ENCODE data around the gene MSI2. TPM values are rescaled to one million over a fixed set of nuclear protein-coding genes. Genes with fewer than 3 reads are reported as not detected.

The MSI2 gene
- total RNA-seq, 2 experiments from 2014 or later: 59.6 to 61.7 TPM

DNA sequence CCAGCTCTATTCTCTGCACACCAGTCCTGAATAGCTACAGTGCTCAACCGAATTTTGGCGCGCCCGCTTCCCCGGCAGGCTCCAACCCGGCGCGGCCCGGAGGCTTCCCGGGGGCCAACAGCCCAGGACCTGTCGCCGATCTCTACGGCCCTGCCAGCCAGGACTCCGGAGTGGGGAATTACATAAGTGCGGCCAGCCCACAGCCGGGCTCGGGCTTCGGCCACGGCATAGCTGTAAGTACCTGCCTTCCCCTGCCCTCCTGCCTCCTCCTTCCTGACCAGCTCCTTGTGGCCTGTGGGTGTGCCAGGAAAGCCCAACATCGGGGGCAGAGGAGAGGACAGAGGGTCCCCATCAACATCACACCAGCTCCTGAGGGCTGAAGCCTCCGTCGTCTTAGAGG lies 418.6 kb downstream of the MSI2 start:
- TF ChIP-seq, protein P1, sequence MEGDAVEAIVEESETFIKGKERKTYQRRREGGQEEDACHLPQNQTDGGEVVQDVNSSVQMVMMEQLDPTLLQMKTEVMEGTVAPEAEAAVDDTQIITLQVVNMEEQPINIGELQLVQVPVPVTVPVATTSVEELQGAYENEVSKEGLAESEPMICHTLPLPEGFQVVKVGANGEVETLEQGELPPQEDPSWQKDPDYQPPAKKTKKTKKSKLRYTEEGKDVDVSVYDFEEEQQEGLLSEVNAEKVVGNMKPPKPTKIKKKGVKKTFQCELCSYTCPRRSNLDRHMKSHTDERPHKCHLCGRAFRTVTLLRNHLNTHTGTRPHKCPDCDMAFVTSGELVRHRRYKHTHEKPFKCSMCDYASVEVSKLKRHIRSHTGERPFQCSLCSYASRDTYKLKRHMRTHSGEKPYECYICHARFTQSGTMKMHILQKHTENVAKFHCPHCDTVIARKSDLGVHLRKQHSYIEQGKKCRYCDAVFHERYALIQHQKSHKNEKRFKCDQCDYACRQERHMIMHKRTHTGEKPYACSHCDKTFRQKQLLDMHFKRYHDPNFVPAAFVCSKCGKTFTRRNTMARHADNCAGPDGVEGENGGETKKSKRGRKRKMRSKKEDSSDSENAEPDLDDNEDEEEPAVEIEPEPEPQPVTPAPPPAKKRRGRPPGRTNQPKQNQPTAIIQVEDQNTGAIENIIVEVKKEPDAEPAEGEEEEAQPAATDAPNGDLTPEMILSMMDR (IDR thresholded peaks at IDR 0.05): no peak
- Mint-ChIP-seq H3K27me3 (no peaks in the 10 kb centered on the region), H3K9me3 (no peaks in the 10 kb centered on the region), H3K27ac (no peak overlapping the region), H3K4me3 (no peak overlapping the region), H3K4me1 (ENCODE audit: low read depth) (peaks cover 34% of the 10 kb centered on the region), H3K36me3 (ENCODE audit: low read depth) (peaks cover 2% of the 10 kb centered on the region)
- intact Hi-C loops (cut with micrococcal nuclease): loop anchor here (5.0 to 10.0 kb wide), 2 partner anchors 73 to 430 kb away; no protein-coding TSS in a partner anchor
- ChIA-PET CTCF (interaction anchor here (1.0 to 1.6 kb wide), 5 partner anchors 14 to 78 kb away, joined by 3 to 5 read pairs (median 3); no protein-coding TSS in a partner anchor), POLR2A (interaction anchor here (1.5 kb wide), 1 partner anchor 12 kb away, joined by 4 read pairs; no protein-coding TSS in a partner anchor)
- ATAC-seq (no peak), DNase-seq (no peak)

DNA sequence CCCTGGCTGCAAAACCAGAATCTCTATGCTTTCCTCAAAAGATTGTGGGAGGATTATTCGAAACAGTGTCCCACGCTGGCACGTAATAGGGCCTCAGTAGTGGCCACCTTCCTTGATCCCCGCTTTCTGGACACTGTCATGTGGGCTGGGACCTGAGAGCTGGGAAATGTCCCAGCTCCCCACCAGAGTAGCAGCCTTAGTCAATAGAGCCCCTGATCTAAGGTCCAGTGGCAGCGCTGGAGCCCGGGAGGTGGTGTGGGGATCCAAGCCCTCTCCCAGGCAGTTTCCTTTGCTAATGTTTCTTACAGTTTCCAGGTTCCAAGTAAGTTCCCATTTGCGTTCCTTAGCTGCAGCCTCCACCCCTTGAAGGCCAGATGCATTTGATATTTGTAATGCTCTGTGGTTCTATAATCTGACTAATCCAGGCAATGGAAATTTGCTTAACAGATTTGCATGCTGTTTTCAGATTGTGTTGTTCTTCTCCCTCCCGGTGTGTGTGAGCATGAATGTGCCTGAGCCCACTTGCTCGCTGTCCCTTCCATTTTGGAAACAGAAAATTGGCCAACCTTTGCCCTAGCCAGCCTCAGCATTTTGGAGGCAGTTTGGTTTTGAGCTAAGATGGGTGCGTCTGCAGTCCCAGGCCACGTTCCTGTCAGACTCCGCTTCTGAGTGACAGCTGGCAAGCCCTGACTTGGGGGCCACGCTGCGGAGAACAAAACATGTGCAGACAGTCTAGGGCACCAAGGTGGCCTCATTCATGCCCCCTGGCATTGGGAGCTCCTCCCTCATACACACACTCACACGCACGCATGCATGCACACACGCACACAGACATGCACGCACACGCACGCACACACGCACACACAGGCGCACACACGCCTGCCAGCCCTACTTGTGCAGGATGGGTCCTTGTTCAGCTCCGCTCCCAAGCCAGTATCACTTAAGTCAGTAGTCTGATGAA lies 419.4 kb downstream of the MSI2 start:
- intact Hi-C loops (cut with micrococcal nuclease): loop anchor here (10.0 kb wide), 1 partner anchor 431 kb away; no protein-coding TSS in a partner anchor
- ChIA-PET POLR2A (interaction anchor here (0.8 to 1.5 kb wide), 2 partner anchors 11 to 21 kb away, joined by 3 to 4 read pairs; no protein-coding TSS in a partner anchor), CTCF (interaction anchor here (1.0 to 2.3 kb wide), 3 partner anchors 77 to 107 kb away, joined by 3 to 5 read pairs (median 3); no protein-coding TSS in a partner anchor)
- TF ChIP-seq, protein P1 (IDR thresholded peaks at IDR 0.05): no peak
- Mint-ChIP-seq H3K36me3 (ENCODE audit: low read depth) (peaks cover 2% of the 10 kb centered on the region), H3K27ac (no peak overlapping the region), H3K4me3 (no peak overlapping the region), H3K4me1 (ENCODE audit: low read depth) (peaks cover 28% of the 10 kb centered on the region), H3K9me3 (no peaks in the 10 kb centered on the region), H3K27me3 (no peaks in the 10 kb centered on the region)
- no peak for ATAC-seq
- no peak for DNase-seq

DNA sequence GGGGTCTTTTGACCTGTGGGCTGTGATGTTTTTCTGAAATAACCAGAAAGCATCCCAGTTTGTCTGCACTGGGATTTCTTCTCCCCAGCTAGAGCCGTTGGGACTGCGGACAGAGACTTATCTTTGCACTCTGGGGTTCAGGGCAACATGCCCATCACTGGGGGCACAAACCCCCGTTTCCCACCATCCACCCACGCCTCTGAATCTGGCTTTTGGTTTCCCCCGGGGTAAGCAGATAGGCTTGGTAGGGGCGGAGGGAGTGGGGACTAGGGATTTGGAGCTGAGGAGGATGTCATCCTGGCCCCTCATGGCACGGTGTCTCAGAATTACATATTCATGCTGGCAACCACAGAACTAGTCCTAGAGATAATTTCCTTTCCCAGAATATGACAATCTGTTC lies 420.2 kb downstream of the MSI2 start:
- Mint-ChIP-seq H3K27ac (no peak overlapping the region), H3K4me1 (ENCODE audit: low read depth) (peaks cover 20% of the 10 kb centered on the region), H3K9me3 (no peaks in the 10 kb centered on the region), H3K36me3 (ENCODE audit: low read depth) (peaks cover 2% of the 10 kb centered on the region), H3K4me3 (no peak overlapping the region), H3K27me3 (no peaks in the 10 kb centered on the region)
- intact Hi-C loops (cut with micrococcal nuclease): loop anchor here (10.0 kb wide), 1 partner anchor 432 kb away; no protein-coding TSS in a partner anchor
- ATAC-seq (no peak), DNase-seq (no peak)
- TF ChIP-seq, protein P1 (IDR thresholded peaks at IDR 0.05): no peak
- POLR2A ChIA-PET: no interaction called here
- CTCF ChIA-PET: interaction anchor here (1.0 to 2.3 kb wide), 4 partner anchors 78 to 434 kb away, joined by 3 to 5 read pairs (median 3); no protein-coding TSS in a partner anchor

DNA sequence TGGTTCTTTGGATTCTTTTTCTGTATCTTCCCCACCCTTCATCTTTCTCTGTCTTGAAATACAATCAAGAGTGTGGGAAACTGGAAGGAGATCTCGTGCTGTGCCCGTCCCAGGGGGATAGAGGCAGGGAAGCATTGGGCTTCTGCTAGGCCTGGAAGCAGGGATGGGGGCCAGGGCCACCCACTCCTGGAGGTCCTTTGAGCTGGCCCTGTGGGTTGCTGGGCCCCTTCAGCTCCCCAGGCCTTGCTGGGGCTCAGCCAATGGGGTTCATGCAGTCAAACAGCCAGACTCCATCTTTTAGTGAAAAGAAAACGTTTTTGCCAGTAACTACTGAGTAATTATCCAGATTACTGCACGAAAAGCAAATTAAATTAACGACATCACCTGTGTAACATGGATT lies 421.0 kb downstream of the MSI2 start:
- intact Hi-C loops (cut with micrococcal nuclease): loop anchor here (10.0 kb wide), 1 partner anchor 432 kb away; no protein-coding TSS in a partner anchor

More for the DNA sequence above, 421.0 kb downstream of the MSI2 start:
- ATAC-seq (no peak), DNase-seq (no peak)
- H3K4me1 Mint-ChIP-seq (ENCODE audit: low read depth): peaks cover 12% of the 10 kb centered on the region
- ChIA-PET POLR2A (interaction anchor here (1.0 kb wide), 1 partner anchor 17 kb away, joined by 6 read pairs; no protein-coding TSS in a partner anchor), CTCF (interaction anchor here (1.0 to 2.3 kb wide), 2 partner anchors 106 to 434 kb away, joined by 3 to 5 read pairs; no protein-coding TSS in a partner anchor)
- H3K4me3 Mint-ChIP-seq: no peak overlapping the region
- no peaks in the 10 kb centered on the region for H3K27me3 Mint-ChIP-seq
- H3K36me3 Mint-ChIP-seq (ENCODE audit: low read depth): peaks cover 2% of the 10 kb centered on the region
- TF ChIP-seq, protein P1 (IDR thresholded peaks at IDR 0.05): no peak
- no peak overlapping the region for H3K27ac Mint-ChIP-seq
- H3K9me3 Mint-ChIP-seq: no peaks in the 10 kb centered on the region

Data from activated CD8-positive, alpha-beta T cell treated with anti-CD3 and anti-CD28 coated beads for 36 hours (primary cell).